IPS-18c (cell line): Measurements from ENCODE around the gene ZNF536.

Experiments used
- H3K4me3 ChIP-seq: 2 replicates; pipeline ENCODE4 v1.7.0; 2013; ENCODE audit warnings: low read depth, mild to moderate bottlenecking, low read length, moderate library complexity; ENCODE audit not compliant: insufficient read depth
- H3K9me3 ChIP-seq: one replicate; pipeline ENCODE4 v1.6.1; 2013; ENCODE audit warnings: mild to moderate bottlenecking, low read length, moderate library complexity; ENCODE audit not compliant: control insufficient read depth, insufficient read depth

Gene ZNF536

GRCh38 chr19:30419568-30420180, 47.5 kb downstream of the ZNF536 start:
- H3K4me3 ChIP-seq, result no peak overlapping the region
- no peaks in the 10 kb centered on the region for H3K9me3 ChIP-seq

GRCh38 chr19:30420316-30420715, 48.1 kb downstream of the ZNF536 start:
- Histone ChIP-seq H3K4me3 (no peak overlapping the region), H3K9me3 (no peaks in the 10 kb centered on the region)

- no peaks in the 10 kb centered on the region for H3K9me3 ChIP-seq
- H3K4me3 ChIP-seq, result no peak overlapping the region
These were observed 48.7 kb downstream of the ZNF536 start for GRCh38 chr19:30420881-30421280.

- Histone ChIP-seq H3K4me3 (no peak overlapping the region), H3K9me3 (no peaks in the 10 kb centered on the region)
These were observed 49.4 kb downstream of the ZNF536 start for GRCh38 chr19:30421571-30421970.

GRCh38 chr19:30423481-30423880, 51.3 kb downstream of the ZNF536 start:
- Histone ChIP-seq H3K4me3 (no peak overlapping the region), H3K9me3 (no peaks in the 10 kb centered on the region)

GRCh38 chr19:30425885-30426838, 54.0 kb downstream of the ZNF536 start:
- H3K9me3 ChIP-seq, result no peaks in the 10 kb centered on the region
- no peak overlapping the region for H3K4me3 ChIP-seq

- H3K4me3 ChIP-seq, result no peak overlapping the region
- H3K9me3 ChIP-seq, result no peaks in the 10 kb centered on the region
These were observed 54.7 kb downstream of the ZNF536 start for GRCh38 chr19:30426864-30427263.

- H3K4me3 ChIP-seq, result no peak overlapping the region
- H3K9me3 ChIP-seq, result no peaks in the 10 kb centered on the region
These were observed 56.0 kb downstream of the ZNF536 start for GRCh38 chr19:30428092-30428680.

GRCh38 chr19:30428844-30429243, 56.7 kb downstream of the ZNF536 start:
- H3K4me3 ChIP-seq, result no peak overlapping the region

GRCh38 chr19:30430206-30430734, 58.1 kb downstream of the ZNF536 start:
- H3K9me3 ChIP-seq, result no peaks in the 10 kb centered on the region
- H3K4me3 ChIP-seq, result no peak overlapping the region

More at GRCh38 chr19:30428844-30429243, 56.7 kb downstream of the ZNF536 start:
- H3K9me3 ChIP-seq, result no peaks in the 10 kb centered on the region

GRCh38 chr19:30431591-30431990, 59.4 kb downstream of the ZNF536 start:
- Histone ChIP-seq H3K4me3 (no peak overlapping the region), H3K9me3 (no peaks in the 10 kb centered on the region)

- Histone ChIP-seq H3K4me3 (no peak overlapping the region), H3K9me3 (no peaks in the 10 kb centered on the region)
These were observed 62.8 kb downstream of the ZNF536 start for GRCh38 chr19:30434797-30435594.

- no peak overlapping the region for H3K4me3 ChIP-seq
- H3K9me3 ChIP-seq, result no peaks in the 10 kb centered on the region
These were observed 65.7 kb downstream of the ZNF536 start for GRCh38 chr19:30437869-30438268.

GRCh38 chr19:30439310-30439709, 67.1 kb downstream of the ZNF536 start:
- H3K9me3 ChIP-seq, result no peaks in the 10 kb centered on the region
- H3K4me3 ChIP-seq, result no peak overlapping the region

- H3K4me3 ChIP-seq, result no peak overlapping the region
- no peaks in the 10 kb centered on the region for H3K9me3 ChIP-seq
These were observed 68.8 kb downstream of the ZNF536 start for GRCh38 chr19:30441011-30441410.

GRCh38 chr19:30442674-30443073, 70.5 kb downstream of the ZNF536 start:
- Histone ChIP-seq H3K9me3 (no peaks in the 10 kb centered on the region), H3K4me3 (no peak overlapping the region)
